Measurements from ENCODE around the gene TCEA3.
A peak's percentile ranks its signal among the peaks of the same experiment; 100 is the strongest.

The TCEA3 gene

GRCh38 chr1:23366146-23366545 is 58.4 kb downstream of the TCEA3 start:
- Mint-ChIP-seq H3K4me3 (no peak overlapping the region), H3K4me1 (ENCODE audit: low read depth) (peaks cover 30% of the 10 kb centered on the region)

GRCh38 chr1:23362218-23362713 is 62.3 kb downstream of the TCEA3 start:
- Mint-ChIP-seq H3K27me3 (ENCODE audit: low read depth) (no peaks in the 10 kb centered on the region), H3K9me3 (peaks cover 79% of the 10 kb centered on the region), H3K27ac (no peak overlapping the region), H3K36me3 (ENCODE audit: low read depth) (peaks cover 75% of the 10 kb centered on the region), H3K4me1 (ENCODE audit: low read depth) (peaks cover 8% of the 10 kb centered on the region), H3K4me3 (no peak overlapping the region)

More at GRCh38 chr1:23366146-23366545, 58.4 kb downstream of the TCEA3 start:
- Mint-ChIP-seq H3K36me3 (ENCODE audit: low read depth) (peaks cover 53% of the 10 kb centered on the region), H3K9me3 (peaks cover 48% of the 10 kb centered on the region), H3K27ac (no peak overlapping the region), H3K27me3 (ENCODE audit: low read depth) (no peaks in the 10 kb centered on the region)

- H3K27me3 Mint-ChIP-seq (ENCODE audit: low read depth): no peaks in the 10 kb centered on the region
- peaks cover 51% of the 10 kb centered on the region for H3K36me3 Mint-ChIP-seq (ENCODE audit: low read depth)
- peaks cover 71% of the 10 kb centered on the region for H3K9me3 Mint-ChIP-seq
- H3K4me3 Mint-ChIP-seq: no peak overlapping the region
- no peak overlapping the region for H3K27ac Mint-ChIP-seq
- H3K4me1 Mint-ChIP-seq (ENCODE audit: low read depth): peaks cover 4% of the 10 kb centered on the region
Measured at GRCh38 chr1:23358310-23358875, 66.2 kb downstream of the TCEA3 start.

- no peaks in the 10 kb centered on the region for H3K27me3 Mint-ChIP-seq (ENCODE audit: low read depth)
- H3K4me1 Mint-ChIP-seq (ENCODE audit: low read depth): peaks cover 4% of the 10 kb centered on the region
- no peak overlapping the region for H3K4me3 Mint-ChIP-seq
- H3K36me3 Mint-ChIP-seq (ENCODE audit: low read depth): peaks cover 43% of the 10 kb centered on the region
- no peak overlapping the region for H3K27ac Mint-ChIP-seq
- H3K9me3 Mint-ChIP-seq: peaks cover 60% of the 10 kb centered on the region
Measured at GRCh38 chr1:23357138-23357908, 67.2 kb downstream of the TCEA3 start.

- H3K27me3 Mint-ChIP-seq (ENCODE audit: low read depth): no peaks in the 10 kb centered on the region
- H3K4me1 Mint-ChIP-seq (ENCODE audit: low read depth): peaks cover 4% of the 10 kb centered on the region
- peaks cover 36% of the 10 kb centered on the region for H3K36me3 Mint-ChIP-seq (ENCODE audit: low read depth)
- H3K27ac Mint-ChIP-seq: no peak overlapping the region
- no peak overlapping the region for H3K4me3 Mint-ChIP-seq
- peaks cover 54% of the 10 kb centered on the region for H3K9me3 Mint-ChIP-seq
Measured at GRCh38 chr1:23356471-23357137, 67.9 kb downstream of the TCEA3 start.

GRCh38 chr1:23354245-23354644 is 70.3 kb downstream of the TCEA3 start:
- H3K36me3 Mint-ChIP-seq (ENCODE audit: low read depth): peaks cover 14% of the 10 kb centered on the region
- peaks cover 4% of the 10 kb centered on the region for H3K4me1 Mint-ChIP-seq (ENCODE audit: low read depth)
- no peak overlapping the region for H3K4me3 Mint-ChIP-seq
- peaks cover 30% of the 10 kb centered on the region for H3K9me3 Mint-ChIP-seq
- H3K27me3 Mint-ChIP-seq (ENCODE audit: low read depth): no peaks in the 10 kb centered on the region
- H3K27ac Mint-ChIP-seq: no peak overlapping the region

GRCh38 chr1:23352096-23352695 is 72.4 kb downstream of the TCEA3 start:
- Mint-ChIP-seq H3K27me3 (ENCODE audit: low read depth) (no peaks in the 10 kb centered on the region), H3K4me3 (no peak overlapping the region)

GRCh38 chr1:23345920-23346319 is 78.6 kb downstream of the TCEA3 start:
- H3K4me1 Mint-ChIP-seq (ENCODE audit: low read depth): peaks cover 27% of the 10 kb centered on the region

More at GRCh38 chr1:23352096-23352695, 72.4 kb downstream of the TCEA3 start:
- Mint-ChIP-seq H3K27ac (no peak overlapping the region), H3K9me3 (peaks cover 15% of the 10 kb centered on the region), H3K4me1 (ENCODE audit: low read depth) (peaks cover 4% of the 10 kb centered on the region), H3K36me3 (ENCODE audit: low read depth) (peaks cover 4% of the 10 kb centered on the region)

GRCh38 chr1:23344987-23345472 is 79.5 kb downstream of the TCEA3 start:
- peak overlapping the region; percentile 95 for H3K4me3 Mint-ChIP-seq
- peaks cover 4% of the 10 kb centered on the region for H3K36me3 Mint-ChIP-seq (ENCODE audit: low read depth)
- H3K27ac Mint-ChIP-seq: peak overlapping the region; percentile 96
- H3K4me1 Mint-ChIP-seq (ENCODE audit: low read depth): peaks cover 35% of the 10 kb centered on the region
- no peaks in the 10 kb centered on the region for H3K9me3 Mint-ChIP-seq
- no peaks in the 10 kb centered on the region for H3K27me3 Mint-ChIP-seq (ENCODE audit: low read depth)

More at GRCh38 chr1:23345920-23346319, 78.6 kb downstream of the TCEA3 start:
- H3K36me3 Mint-ChIP-seq (ENCODE audit: low read depth): peaks cover 4% of the 10 kb centered on the region
- no peak overlapping the region for H3K4me3 Mint-ChIP-seq
- no peak overlapping the region for H3K27ac Mint-ChIP-seq
- H3K27me3 Mint-ChIP-seq (ENCODE audit: low read depth): no peaks in the 10 kb centered on the region
- H3K9me3 Mint-ChIP-seq: no peaks in the 10 kb centered on the region

GRCh38 chr1:23344111-23344986 is 80.2 kb downstream of the TCEA3 start, which contains the start of gene HNRNPR:
Gene HNRNPR, minus strand, starts transcription at chr1:23344284. Its CDS starts 3,276 bp downstream, at chr1:23341008.
- H3K27ac Mint-ChIP-seq: peak within 1 kb of the TSS; percentile 96
- H3K9me3 Mint-ChIP-seq: no peaks in the 10 kb centered on the region
- peaks cover 9% of the 10 kb centered on the region for H3K36me3 Mint-ChIP-seq (ENCODE audit: low read depth)
- peaks cover 40% of the 10 kb centered on the region for H3K4me1 Mint-ChIP-seq (ENCODE audit: low read depth)
- H3K27me3 Mint-ChIP-seq (ENCODE audit: low read depth): no peaks in the 10 kb centered on the region
- peak within 1 kb of the TSS; percentile 95 for H3K4me3 Mint-ChIP-seq

GRCh38 chr1:23343221-23344110 is 81.1 kb downstream of the TCEA3 start:
- H3K4me3 Mint-ChIP-seq: peak overlapping the region; percentile 86
- H3K9me3 Mint-ChIP-seq: no peaks in the 10 kb centered on the region
- H3K4me1 Mint-ChIP-seq (ENCODE audit: low read depth): peaks cover 45% of the 10 kb centered on the region
- H3K27ac Mint-ChIP-seq: peak overlapping the region; percentile 92
- no peaks in the 10 kb centered on the region for H3K27me3 Mint-ChIP-seq (ENCODE audit: low read depth)
- peaks cover 14% of the 10 kb centered on the region for H3K36me3 Mint-ChIP-seq (ENCODE audit: low read depth)

GRCh38 chr1:23341931-23342692 is 82.4 kb downstream of the TCEA3 start:
- Mint-ChIP-seq H3K4me1 (ENCODE audit: low read depth) (peaks cover 53% of the 10 kb centered on the region), H3K27ac (peak overlapping the region; percentile 92), H3K36me3 (ENCODE audit: low read depth) (peaks cover 25% of the 10 kb centered on the region), H3K9me3 (no peaks in the 10 kb centered on the region), H3K27me3 (ENCODE audit: low read depth) (no peaks in the 10 kb centered on the region), H3K4me3 (peak overlapping the region; percentile 86)

Measured in T-helper 1 cell treated with Interleukin-12 subunit alpha and Interleukin-12 subunit beta and Interleukin-4 antibody, amounts not matched to agents 30 μg/mL and 1 μg/mL, for 36 hours (primary cell).